ENCODE measurements around the gene NFIB. TPM values are rescaled to one million over a fixed set of nuclear protein-coding genes. Genes with fewer than 3 reads are reported as not detected.

Gene NFIB
- total and polyA plus RNA-seq, 5 donors, result 22.5 to 143 (median 134) TPM

DNA sequence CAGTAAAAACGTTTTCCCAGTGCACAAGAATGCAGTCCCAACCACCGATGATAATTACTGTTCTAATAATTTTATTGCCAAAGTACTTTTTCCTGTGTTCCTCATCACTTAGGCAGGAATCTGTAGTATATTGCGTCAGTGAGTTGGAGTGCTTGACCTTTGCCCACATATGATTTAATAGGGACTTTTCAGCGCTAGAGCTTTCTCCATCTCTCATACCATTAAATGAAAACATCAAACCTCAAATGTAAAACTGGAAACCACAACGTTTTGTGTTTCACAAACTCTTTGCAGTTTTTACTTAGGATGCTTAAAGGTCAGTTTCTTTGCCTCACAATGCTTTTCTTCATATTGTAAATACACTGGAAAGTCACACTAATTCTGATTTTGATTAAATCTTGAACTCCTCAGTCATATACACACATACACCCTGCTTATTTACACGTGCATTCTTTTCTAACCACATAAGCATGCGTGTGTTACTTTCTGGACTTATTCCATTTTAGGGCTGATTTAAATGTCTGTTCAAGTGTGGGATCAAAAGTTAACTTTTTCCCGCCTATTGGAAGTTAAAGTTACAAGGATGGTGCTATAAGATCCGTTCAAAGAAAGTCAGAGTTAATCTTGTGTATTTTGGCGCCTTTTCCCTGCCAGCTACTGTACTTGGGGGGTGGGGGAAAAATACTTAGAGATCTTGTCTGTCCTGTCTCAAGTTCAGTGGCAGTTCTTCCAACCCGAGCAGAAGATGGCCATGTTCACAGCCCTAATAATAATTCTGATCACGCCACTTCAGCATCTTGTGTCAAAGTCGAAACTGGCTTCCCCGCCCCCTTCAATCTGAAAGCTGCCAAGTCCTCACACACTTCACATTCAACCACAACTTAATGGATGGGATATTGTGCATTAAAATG, 6.6 kb upstream of the NFIB start:
- Histone ChIP-seq H3K9me3 (ENCODE audit: control insufficient read depth, low read length) (no peaks in the 10 kb centered on the region), H3K27me3 (ENCODE audit: control insufficient read depth, insufficient read depth) (no peaks in the 10 kb centered on the region), H3K4me3 (ENCODE audit: low read length) (peak overlapping the region; percentile 82), H3K27ac (ENCODE audit: low read length) (peak overlapping the region; percentile 98), H3K4me1 (ENCODE audit: control insufficient read depth, insufficient read depth, low read length) (no peaks in the 10 kb centered on the region)
- DNase-seq, result peak; percentile 26 to 66 (median 46)
- intact Hi-C loops (cut with DNase I), result no loop called here
- WGBS, result 14% methylated on average over 14 of the region's 14 CpGs
- ATAC-seq, result no peak

DNA sequence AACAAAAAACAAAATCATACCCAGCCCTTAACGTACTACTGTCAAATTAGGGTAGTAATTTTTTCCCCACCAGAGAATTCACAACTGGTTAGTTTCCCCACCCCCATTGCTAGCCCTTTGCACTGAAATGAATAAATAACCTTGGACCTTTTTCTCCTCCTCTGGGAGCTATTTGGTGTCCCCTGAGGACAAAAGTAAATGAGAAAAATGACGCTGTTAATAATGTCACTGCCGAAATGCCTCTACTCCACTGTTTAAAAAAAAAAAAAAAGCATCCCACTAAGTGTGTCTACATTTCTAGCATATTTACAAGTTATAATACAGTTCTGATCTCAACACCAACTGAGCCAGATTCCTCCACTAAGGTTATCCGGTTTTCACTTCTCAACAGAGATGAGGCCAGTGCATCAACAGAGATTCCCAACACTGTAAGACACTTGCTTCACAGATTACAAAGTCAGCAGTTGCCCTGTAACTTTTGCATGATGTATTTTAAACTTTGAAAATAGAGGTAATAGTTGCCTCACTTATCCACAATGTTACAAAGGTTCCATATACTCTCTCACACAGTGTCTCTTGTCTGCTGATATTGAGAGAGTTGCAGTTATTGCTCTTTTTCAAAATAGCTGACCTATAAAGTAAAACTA, 5.1 kb upstream of the NFIB start:
- H3K9me3 ChIP-seq (ENCODE audit: control insufficient read depth, low read length), result no peaks in the 10 kb centered on the region
- H3K27ac ChIP-seq (ENCODE audit: low read length), result peak overlapping the region; percentile 67
- no peak for DNase-seq
- WGBS, result 13% methylated on average over 4 of the region's 4 CpGs
- H3K27me3 ChIP-seq (ENCODE audit: control insufficient read depth, insufficient read depth), result no peaks in the 10 kb centered on the region
- no peak for ATAC-seq
- intact Hi-C loops (cut with DNase I), result loop anchor here in 3 of 4 donors (5.0 to 10.0 kb wide), 6 partner anchors 33 to 287 kb away; no protein-coding TSS in a partner anchor
- H3K4me1 ChIP-seq (ENCODE audit: control insufficient read depth, insufficient read depth, low read length), result no peaks in the 10 kb centered on the region
- peak overlapping the region; percentile 89 for H3K4me3 ChIP-seq (ENCODE audit: low read length)

DNA sequence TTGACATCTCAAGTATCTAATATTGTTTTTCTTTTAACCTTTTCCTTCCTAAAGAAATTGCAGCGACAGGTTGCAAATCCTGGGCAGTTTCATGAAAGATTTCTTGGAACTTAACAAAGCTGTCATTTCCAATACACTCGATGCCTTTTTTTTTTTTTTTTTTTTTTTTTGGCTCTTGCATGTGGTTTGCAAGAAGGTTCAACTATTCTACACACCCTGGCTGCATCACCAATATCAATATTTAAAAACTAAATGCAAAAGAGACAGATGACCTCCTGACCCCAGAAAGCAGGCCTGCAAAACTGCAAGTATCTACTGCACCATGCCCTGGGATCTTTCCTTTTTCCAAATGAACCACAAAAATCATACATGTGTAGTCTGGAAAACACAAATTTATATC, 4.4 kb upstream of the NFIB start:
- Histone ChIP-seq H3K27me3 (ENCODE audit: control insufficient read depth, insufficient read depth) (no peaks in the 10 kb centered on the region), H3K4me3 (ENCODE audit: low read length) (peak overlapping the region; percentile 89), H3K4me1 (ENCODE audit: control insufficient read depth, insufficient read depth, low read length) (no peaks in the 10 kb centered on the region), H3K27ac (ENCODE audit: low read length) (peak overlapping the region; percentile 73), H3K9me3 (ENCODE audit: control insufficient read depth, low read length) (no peaks in the 10 kb centered on the region)
- intact Hi-C loops (cut with DNase I), result loop anchor here in 3 of 4 donors (5.0 to 10.0 kb wide), 6 partner anchors 34 to 286 kb away; no protein-coding TSS in a partner anchor
- 23% methylated on average over 2 of the region's 2 CpGs for WGBS
- ATAC-seq, result no peak
- DNase-seq, result no peak

DNA sequence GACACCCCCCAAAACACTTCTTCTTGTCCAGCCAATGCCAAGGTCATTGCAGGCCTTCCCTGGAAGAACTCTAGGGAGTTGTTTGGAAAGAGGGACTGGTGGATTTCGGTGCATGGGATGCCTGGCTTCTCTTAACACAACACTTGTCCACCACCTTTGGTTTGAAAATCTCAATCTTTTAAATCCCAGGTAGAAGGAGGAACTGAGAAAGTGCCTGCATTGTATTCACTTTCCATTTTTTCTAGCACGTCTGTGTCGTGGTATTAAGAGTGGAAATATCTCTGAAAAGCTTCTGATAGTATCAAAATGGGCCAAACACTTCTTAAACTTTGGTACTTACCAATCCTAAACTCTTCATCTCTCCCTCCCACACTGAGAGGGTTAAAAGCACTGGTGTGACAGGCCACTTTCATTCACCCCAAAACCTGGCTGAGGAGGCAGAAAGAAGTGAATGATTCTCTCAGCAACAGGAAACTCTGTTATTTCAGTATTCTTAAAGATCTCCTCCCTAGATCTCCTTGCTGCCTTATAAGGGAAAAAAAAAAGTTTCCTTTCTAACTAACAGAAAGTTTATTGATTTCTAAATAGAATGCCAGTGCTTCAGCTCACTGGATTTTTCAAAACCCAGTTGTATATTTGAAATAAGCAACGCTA, 3.9 kb upstream of the NFIB start:
- intact Hi-C loops (cut with DNase I), result loop anchor here in 3 of 4 donors (5.0 to 10.0 kb wide), 6 partner anchors 35 to 285 kb away; no protein-coding TSS in a partner anchor
- Histone ChIP-seq H3K4me3 (ENCODE audit: low read length) (peak overlapping the region; percentile 89), H3K9me3 (ENCODE audit: control insufficient read depth, low read length) (no peaks in the 10 kb centered on the region), H3K27ac (ENCODE audit: low read length) (peak overlapping the region; percentile 99), H3K27me3 (ENCODE audit: control insufficient read depth, insufficient read depth) (no peaks in the 10 kb centered on the region), H3K4me1 (ENCODE audit: control insufficient read depth, insufficient read depth, low read length) (no peaks in the 10 kb centered on the region)
- ATAC-seq (no peak), DNase-seq (no peak)
- WGBS, result 13% methylated on average over 4 of the region's 4 CpGs

DNA sequence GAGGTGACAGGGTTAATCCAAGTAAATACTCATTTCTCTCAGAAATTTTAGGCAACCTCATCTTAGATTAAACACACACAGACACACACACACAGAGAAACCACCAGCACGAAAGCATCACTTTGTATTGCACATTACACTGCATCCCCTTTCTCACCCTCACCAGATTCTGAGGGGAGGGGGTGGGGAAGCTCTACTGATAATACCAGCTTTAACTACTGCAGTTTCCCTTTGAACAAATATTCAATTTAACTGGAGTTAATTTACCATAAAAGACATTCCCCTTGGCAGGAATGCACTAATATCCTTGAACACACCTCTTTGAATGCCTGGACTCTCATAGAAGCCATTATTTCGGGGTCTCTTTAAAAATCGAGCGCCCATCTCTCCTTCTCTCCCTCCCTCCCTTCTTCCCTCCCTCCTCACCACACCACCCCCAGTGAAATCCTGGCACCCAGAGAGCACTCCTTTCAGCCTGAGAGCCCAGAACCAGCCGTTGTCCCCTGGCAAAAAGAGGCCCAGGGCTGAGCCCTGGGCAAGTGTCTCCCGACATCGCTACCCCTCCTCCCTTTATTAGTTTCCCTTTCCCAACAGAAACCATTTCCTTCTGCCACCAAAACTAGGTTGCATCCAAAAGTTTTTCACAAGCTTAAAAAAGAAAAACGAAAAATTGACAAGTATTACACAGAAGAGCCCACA, 2.8 kb upstream of the NFIB start:
- Histone ChIP-seq H3K27me3 (ENCODE audit: control insufficient read depth, insufficient read depth) (no peaks in the 10 kb centered on the region), H3K27ac (ENCODE audit: low read length) (peak overlapping the region; percentile 99), H3K4me3 (ENCODE audit: low read length) (peak overlapping the region; percentile 89), H3K4me1 (ENCODE audit: control insufficient read depth, insufficient read depth, low read length) (no peaks in the 10 kb centered on the region), H3K9me3 (ENCODE audit: control insufficient read depth, low read length) (no peaks in the 10 kb centered on the region)
- intact Hi-C loops (cut with DNase I), result loop anchor here in 3 of 4 donors (5.0 to 10.0 kb wide), 6 partner anchors 36 to 284 kb away; no protein-coding TSS in a partner anchor
- ATAC-seq (no peak), DNase-seq (peak; percentile 28 to 60 (median 47))
- WGBS, result 29% methylated on average over 8 of the region's 8 CpGs

DNA sequence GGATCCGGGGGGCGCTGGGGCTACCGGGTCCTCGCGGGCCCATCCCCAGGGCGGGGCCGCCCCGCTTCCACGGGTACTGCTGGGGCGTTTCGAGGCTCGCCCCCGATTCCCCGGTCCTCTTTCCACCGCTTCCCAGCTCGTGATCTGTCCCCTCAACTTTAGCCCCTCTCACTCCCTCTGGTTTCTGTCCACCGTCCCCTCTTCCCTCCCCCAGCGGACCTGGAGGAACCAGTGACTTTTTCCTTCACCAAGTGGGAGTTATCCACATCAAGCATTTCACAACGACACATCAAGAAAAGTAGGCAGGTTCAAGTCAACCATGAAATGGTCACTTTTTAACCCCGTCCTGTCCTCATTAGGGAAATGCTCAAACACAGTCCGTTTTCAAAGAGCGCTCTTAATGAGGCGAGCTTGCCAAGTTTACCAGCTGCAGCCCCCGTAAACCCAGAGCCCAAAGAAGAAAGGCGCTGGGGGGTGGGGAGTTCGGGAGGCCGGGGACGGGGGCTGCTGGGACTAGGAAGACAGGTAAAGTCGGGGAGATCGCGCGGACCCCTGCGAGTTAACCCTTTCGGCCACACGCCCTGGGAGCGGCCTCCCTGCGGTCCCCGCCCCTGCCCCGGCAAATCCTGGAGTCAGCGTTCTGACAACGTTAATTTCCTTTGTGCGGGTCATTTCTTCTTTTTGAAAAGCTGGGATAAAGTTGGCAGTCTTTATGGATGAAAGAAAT, 2.1 kb upstream of the NFIB start:
- H3K9me3 ChIP-seq (ENCODE audit: control insufficient read depth, low read length), result no peaks in the 10 kb centered on the region
- ATAC-seq, result peak in 1 of 2 donors; percentile 7
- no peaks in the 10 kb centered on the region for H3K27me3 ChIP-seq (ENCODE audit: control insufficient read depth, insufficient read depth)
- intact Hi-C loops (cut with DNase I), result loop anchor here in 3 of 4 donors (5.0 to 10.0 kb wide), 6 partner anchors 36 to 284 kb away; no protein-coding TSS in a partner anchor
- peak overlapping the region; percentile 99 for H3K27ac ChIP-seq (ENCODE audit: low read length)
- no peaks in the 10 kb centered on the region for H3K4me1 ChIP-seq (ENCODE audit: control insufficient read depth, insufficient read depth, low read length)
- H3K4me3 ChIP-seq (ENCODE audit: low read length), result peak overlapping the region; percentile 89
- 5% methylated on average over 42 of the region's 42 CpGs for WGBS
- peak; percentile 44 to 74 (median 74) for DNase-seq

DNA sequence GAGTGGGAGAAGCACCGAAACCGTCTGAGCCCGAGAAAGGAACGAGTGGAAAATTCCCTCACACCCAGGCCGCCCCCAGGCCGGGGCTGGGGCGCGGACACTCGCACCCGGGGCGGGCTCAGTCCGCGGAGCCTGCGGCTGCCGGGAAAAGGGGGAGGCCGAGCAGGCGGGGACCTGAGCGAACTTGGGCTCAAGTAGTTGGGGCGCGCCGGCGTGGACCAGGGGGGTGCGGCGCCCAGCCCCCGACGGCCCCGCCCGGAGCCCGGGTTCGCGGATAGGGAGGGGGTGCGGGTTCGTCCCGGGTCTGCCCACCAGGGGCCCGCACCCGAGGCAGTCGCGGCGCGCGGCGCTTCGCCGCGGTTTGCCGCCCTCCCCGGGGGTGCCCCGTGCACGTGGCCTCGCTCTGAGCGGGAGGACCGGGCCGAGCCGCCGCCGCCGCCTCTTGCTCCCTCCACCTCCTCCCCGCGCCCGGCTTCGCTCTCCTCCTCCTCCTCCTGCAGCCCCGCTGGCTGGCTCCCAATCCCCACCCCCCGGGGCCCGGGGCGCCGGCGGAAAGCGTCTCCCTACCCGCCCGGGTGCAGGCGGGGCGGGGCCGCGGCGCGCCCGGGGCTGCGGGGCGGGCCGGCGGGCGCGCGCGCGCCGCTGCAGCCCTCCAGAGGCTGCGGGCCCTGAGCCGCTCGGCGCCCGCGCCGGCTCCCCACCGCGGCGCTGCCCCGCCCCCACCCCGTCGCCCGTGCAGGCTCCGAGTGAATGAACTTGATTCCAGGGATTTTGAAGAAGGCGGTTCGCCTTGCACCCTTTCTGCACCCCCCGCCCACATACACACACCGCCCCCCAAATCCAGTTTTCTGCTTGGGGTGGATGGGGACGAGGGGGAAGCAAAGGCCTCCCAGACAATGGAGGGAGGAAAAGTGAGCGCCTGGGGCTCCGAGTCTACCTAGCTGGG, 1.3 kb upstream of the NFIB start:
- intact Hi-C loops (cut with DNase I), result loop anchor here in 3 of 4 donors (5.0 to 10.0 kb wide), 8 partner anchors 37 to 288 kb away; no protein-coding TSS in a partner anchor

DNA sequence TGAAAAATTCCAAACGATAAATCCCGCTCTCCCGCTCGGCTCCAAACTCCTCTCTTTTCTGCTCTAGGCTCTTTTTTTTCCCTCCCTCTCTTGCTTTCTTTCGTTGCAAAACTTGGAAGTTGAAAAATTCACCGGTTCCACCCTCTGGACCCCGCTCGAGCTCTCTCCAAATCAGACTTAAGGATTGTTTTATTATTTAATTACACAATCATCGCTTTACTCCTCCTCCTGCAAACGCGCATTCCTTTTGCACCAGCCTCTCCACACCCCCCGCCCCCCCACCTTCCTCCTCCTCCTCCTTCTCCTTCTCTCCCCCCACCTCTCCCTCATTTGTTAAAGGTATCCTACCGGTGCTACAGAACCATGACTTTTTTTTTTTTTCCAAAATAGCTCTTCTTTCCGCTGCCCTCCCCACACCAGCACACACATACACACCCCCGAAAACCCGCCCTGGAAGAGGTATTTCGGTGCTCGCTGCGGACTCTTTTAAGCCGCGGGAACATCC, 535 bp upstream of the NFIB start:
- Histone ChIP-seq H3K4me3 (ENCODE audit: low read length) (peak overlapping the region; percentile 89), H3K27ac (ENCODE audit: low read length) (peak overlapping the region; percentile 95), H3K27me3 (ENCODE audit: control insufficient read depth, insufficient read depth) (no peaks in the 10 kb centered on the region), H3K9me3 (ENCODE audit: control insufficient read depth, low read length) (no peaks in the 10 kb centered on the region), H3K4me1 (ENCODE audit: control insufficient read depth, insufficient read depth, low read length) (no peaks in the 10 kb centered on the region)
- peak; percentile 78 to 89 (median 88) for DNase-seq
- 0% methylated on average over 21 of the region's 21 CpGs for WGBS
- peak; percentile 61 to 71 for ATAC-seq
- intact Hi-C loops (cut with DNase I), result loop anchor here in 3 of 4 donors (5.0 to 10.0 kb wide), 5 partner anchors 42 to 287 kb away; no protein-coding TSS in a partner anchor

More for the DNA sequence above, 1.3 kb upstream of the NFIB start:
- Histone ChIP-seq H3K4me1 (ENCODE audit: control insufficient read depth, insufficient read depth, low read length) (no peaks in the 10 kb centered on the region), H3K27ac (ENCODE audit: low read length) (peak overlapping the region; percentile 99), H3K27me3 (ENCODE audit: control insufficient read depth, insufficient read depth) (no peaks in the 10 kb centered on the region), H3K9me3 (ENCODE audit: control insufficient read depth, low read length) (no peaks in the 10 kb centered on the region), H3K4me3 (ENCODE audit: low read length) (peak overlapping the region; percentile 89)
- ATAC-seq, result peak; percentile 82 to 90
- DNase-seq, result peak; percentile 96 to 99 (median 98)
- under 1% methylated on average over 109 of the region's 109 CpGs for WGBS
